T47D (cell line): ENCODE data around the gene ERCC4.
"Not testable (repeated sequence)": the region's sequence is repeated elsewhere in the genome, so short reads cannot be mapped to it uniquely, and the experiment has no call there.

Experiments
- DNase-seq, 2 experiments: peaks; one replicate each; pipeline versions ENCODE4 v3.0.0 to v3.0.0-alpha.2; 2011 to 2012; ENCODE audit warnings: low read depth in 1 of 2, low spot score in 1 of 2
- JUND ChIP-seq: IDR thresholded peaks from 2 replicates; pipeline ENCODE4 v1.6.1; 2012; ENCODE audit warnings: low read depth
- in situ Hi-C: cut with HindIII; loops from 2 replicates; pipeline ENCODE4 v1.10.0; 2016; ENCODE audit warnings: low sequenced_read_pairs, low pct_unique_long_range_greater_than_20kb

Gene ERCC4

DNA sequence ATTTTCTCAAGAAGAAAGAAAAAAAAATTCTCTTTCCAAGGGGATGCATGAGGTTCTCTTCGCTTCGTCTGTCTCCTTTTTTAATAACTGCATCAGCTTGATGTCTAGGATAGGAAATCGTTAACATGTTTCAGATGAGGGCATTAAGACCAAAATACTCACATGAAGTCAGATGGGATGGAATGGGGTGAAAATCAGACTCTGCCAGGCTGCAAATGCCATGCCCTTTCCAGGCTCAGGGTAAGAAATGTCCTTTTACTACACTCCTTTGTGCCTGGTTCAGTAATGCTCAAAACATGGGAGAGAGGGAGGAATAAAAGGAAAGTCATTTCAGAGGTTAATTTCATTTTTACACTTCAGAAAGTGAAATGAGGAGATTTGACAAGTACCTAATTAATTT, 21.7 kb upstream of the ERCC4 start:
- TF ChIP-seq JUND: no peak
- in situ Hi-C loops: no loop called here
- no peak for DNase-seq

DNA sequence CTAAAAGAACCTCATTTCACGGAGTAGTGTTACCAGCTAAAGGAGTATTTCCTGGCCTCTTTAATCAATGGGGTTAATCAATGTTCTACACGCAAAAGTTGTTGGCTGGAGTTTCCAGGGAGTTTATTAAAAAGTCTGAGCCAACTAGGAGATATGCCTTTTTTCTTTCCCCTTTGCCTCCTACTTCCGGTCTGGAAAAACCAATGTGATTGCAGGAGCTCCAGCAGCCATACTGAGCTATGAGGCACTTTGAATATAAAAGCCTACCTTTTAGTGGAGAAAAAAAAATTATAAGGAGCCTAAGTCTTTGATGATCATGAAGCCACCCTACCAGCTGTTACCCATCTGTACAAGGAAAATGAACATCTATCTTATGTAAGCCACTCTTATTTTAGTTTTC, 17.9 kb upstream of the ERCC4 start:
- TF ChIP-seq JUND: no peak
- in situ Hi-C loops: no loop called here
- DNase-seq: no peak

DNA sequence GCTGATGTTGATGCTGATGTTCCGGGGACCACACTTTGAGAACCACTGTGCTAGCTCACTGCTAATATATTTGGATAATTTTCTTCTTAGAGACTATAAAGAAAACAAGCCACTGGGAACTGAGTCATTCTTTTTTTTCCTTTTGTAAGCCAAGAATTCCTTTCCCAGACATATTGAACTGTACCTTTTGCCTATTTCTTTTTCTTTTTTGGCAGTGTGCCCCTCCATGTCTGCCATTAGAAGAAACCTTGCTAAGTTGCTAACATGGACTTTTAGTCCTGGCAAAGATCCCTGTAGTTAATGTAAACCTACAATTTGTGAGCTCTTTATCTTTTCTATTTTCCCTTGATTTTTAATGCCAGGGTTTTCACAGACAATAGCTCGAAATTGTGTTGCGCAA, 17.3 kb upstream of the ERCC4 start:
- in situ Hi-C loops: no loop called here
- TF ChIP-seq JUND: no peak

GRCh38 chr16:13904179-13904691, 15.7 kb upstream of the ERCC4 start:
- DNase-seq: no peak
- in situ Hi-C loops: no loop called here
- no peak for TF ChIP-seq JUND

More for the DNA sequence above, 17.3 kb upstream of the ERCC4 start:
- DNase-seq: no peak

DNA sequence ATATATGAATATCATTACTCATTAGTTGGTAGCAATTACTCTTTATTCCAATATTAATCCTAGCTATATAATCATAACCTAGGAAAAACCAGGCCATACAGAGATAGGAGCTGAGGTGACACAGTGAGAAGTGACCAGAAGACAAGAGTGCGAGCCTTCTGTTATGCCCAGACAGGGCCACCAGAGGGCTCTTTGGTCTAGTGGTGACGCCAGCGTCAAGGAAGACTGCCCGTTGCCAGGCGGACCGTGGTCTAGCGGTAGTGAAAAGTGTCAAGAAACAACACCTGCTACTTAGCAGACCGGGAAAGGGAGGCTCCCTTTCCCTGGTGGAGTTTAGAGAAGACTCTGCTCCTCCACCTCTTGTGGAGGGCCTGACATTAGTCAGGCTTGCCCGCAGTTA, 15.1 kb upstream of the ERCC4 start:
- peak in 1 of 2 experiments; percentile 79 for DNase-seq
- in situ Hi-C loops: not testable (repeated sequence)

DNA sequence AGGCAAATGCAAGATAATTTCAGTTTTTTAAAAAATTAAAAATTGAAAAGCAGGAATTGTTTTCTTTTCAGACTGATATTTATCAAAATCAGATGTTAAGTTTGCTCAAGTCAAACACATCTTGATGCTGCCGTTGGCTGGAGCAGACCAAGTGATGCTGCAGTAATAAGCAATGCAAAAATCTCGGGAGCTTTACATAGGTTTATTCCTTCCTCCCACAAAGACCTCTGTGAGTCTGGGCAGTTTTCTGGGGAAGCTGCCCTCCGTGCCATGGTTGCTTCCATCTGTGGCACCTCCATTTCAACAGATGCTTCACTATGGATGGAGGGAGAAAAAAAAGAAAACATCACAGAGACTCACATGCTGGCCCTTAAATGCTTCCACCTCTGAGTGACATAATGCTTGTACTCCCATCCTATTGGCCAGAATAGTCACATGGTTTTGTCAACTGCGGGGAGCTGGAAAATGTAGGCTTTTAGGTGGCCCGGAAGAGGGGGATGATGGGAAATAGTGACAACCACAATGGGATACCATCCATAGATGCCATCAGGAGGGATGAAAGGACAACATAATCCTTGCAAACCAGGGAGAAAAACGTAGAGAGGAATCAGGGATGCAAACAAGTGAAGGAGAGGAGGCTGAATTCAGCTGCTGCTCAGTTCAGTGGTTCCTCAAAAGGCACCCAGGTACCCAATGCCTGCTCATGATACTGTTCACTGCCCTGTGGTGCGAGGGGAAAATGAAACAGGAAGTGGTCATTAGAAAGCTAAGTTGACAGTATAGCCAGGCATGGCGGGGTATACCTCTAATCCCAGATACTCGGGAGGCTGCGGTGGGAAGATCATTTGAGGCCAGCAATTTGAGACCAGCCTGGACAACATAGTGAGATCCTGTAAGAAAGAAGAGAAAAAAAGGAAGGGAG, 13.5 kb upstream of the ERCC4 start:
- DNase-seq: peak in 1 of 2 experiments; percentile 31
- in situ Hi-C loops: no loop called here
- no peak for TF ChIP-seq JUND

- in situ Hi-C loops: no loop called here
- TF ChIP-seq JUND: no peak
- no peak for DNase-seq
Measured at GRCh38 chr16:13907431-13907830, 12.5 kb upstream of the ERCC4 start.

DNA sequence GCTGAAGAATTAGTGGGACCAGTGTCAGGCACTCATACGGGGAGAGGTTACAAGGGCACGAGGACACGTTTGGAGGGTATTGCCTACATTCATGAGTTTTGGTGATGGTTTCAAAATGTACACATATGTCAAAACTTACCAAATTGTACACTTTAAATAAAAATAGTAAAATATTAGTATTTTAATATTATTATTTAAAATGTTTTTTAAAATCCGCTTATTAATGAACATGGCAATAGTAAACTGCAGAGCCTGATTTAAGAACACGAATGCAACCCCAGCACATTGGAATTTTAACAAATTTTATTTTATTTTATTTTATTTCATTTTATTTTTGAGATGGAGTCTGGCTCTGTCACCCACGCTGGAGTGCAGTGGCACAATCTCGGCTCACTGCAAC, 10.9 kb upstream of the ERCC4 start:
- in situ Hi-C loops: no loop called here
- DNase-seq: no peak
- no peak for TF ChIP-seq JUND

- TF ChIP-seq JUND: no peak
- in situ Hi-C loops: no loop called here
- DNase-seq: peak; percentile 38 to 52
Measured at GRCh38 chr16:13909872-13910303, 10.1 kb upstream of the ERCC4 start.

- TF ChIP-seq JUND: no peak
- no peak for DNase-seq
- in situ Hi-C loops: no loop called here
Measured at GRCh38 chr16:13911306-13911705, 8.6 kb upstream of the ERCC4 start.

DNA sequence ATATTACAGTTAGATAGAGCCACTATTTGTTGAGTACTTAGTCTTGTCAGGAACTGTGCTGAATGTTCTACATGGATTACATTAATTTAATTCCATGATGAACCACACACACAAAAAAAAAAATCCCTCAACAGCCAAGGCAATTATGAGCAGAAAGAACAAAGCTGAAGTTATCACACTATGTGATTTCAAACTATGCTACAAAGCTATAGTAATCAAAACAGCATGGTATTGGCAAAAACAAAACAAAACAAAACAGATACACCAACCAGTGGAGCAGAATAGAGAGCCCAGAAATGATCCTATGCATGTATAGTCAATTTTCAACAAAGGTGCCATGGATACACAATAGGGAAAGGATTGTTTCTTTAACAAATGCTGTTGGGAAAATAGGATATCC, 8.1 kb upstream of the ERCC4 start:
- in situ Hi-C loops: no loop called here
- DNase-seq: no peak
- TF ChIP-seq JUND: no peak

DNA sequence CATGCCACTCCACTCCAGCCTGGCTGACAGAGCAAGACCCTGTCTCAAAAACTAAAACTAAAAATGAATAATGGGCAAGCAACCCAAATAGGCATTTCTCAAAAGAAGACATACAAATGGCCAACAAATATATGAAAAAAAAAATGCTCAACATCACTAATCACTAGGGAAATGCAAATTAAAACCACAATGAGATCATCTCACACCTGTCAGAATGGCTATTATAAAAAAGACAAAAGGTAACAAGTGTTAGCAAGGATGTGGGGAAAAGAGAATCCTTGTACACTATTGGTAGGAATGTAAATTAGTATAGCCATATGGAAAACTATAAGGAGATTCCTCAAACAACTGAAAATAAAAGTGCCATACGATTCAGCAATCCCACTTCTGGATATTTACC, 7.1 kb upstream of the ERCC4 start:
- no peak for TF ChIP-seq JUND
- DNase-seq: no peak
- in situ Hi-C loops: no loop called here

DNA sequence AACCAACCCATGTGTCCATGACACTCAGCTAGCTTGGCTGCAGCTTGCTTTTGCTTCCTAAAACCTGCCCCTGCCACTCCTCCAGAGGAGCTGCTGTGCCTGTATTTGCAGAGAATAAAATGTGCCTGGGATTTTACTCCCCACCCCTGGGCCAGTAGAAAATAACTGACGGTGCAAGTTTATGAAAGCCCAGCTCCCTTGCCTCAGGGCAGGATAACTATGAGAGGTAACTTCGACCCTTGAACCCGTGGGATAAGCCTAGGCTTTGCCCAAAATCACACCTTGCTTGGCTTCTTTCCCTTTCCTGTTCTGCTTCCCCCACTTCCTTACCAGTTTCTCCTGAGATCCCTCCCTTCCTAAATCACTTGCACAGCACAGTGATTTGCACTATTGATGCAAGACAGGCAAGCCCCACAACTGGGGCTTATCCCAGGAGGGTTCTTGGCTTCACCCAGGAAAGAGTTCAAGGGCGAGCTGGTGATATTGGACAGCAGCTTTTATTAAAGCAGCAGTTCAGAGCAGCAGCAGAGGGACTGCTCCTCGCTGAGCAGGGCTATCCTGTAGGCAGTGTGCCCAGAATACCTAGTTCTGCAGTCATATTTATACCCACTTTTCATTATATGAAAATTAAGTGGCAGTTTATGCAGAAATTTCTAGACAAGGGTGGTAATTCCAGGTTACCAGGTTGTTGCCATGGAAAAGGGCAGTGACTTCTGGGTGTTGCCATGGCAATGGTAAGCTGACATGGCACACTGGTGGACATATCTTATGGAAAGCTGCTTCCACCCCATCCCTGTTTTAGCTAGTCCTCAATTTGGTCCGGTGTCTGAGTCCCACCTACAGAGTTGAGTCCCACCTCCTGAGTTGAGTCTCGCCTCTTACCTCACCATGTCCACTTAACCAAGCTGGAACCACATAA, 6.3 kb upstream of the ERCC4 start:
- no peak for TF ChIP-seq JUND
- in situ Hi-C loops: no loop called here
- no peak for DNase-seq
